ENCODE data around the gene INSYN2B.
"Not testable (repeated sequence)": the region's sequence is repeated elsewhere in the genome, so short reads cannot be mapped to it uniquely, and the experiment has no call there.

The INSYN2B gene

DNA sequence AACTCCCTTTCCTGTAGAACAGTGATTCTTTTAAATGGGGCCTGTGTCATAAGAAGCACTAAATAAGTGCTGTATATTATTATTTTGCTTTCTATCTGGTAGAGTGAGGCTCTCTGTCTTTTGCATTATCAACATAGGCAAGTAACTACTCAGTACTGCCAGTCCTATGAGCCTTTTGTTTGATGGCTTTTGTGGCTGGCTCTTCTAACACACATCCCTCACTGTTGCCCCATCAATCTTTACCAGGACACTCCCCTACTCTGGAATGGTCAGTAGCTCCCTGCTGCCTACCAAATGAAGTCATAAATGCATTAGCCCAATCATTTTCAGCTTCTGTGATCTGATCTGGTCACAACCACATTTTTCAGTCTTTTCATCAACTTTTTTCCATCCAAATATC lies 137.6 kb downstream of the INSYN2B start:
- DNase-seq: no peak

- DNase-seq: no peak
Measured at GRCh38 chr5:169840405-169840804, 139.9 kb downstream of the INSYN2B start.

DNA sequence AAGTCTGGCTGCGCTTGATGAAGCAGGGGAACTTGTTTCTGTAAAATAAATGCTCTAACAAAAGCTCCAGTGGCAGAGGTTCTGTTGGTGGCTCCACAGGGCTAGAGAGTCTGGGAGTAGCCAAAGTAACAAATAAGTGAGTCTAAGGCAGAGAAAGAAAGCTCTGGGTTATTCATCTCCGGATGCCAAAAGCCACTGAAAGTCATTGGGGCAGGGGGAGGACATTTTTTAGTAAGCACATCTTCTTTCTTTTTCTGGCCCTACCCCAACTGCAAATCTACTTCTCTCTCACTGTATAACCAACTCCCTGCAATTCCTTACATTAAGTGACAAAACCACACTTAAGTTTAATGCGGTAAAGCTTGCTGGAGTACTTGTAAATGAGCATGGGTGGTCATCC lies 141.6 kb downstream of the INSYN2B start:
- DNase-seq: no peak

- DNase-seq: no peak
Measured at GRCh38 chr5:169837686-169838085, 142.6 kb downstream of the INSYN2B start.

DNA sequence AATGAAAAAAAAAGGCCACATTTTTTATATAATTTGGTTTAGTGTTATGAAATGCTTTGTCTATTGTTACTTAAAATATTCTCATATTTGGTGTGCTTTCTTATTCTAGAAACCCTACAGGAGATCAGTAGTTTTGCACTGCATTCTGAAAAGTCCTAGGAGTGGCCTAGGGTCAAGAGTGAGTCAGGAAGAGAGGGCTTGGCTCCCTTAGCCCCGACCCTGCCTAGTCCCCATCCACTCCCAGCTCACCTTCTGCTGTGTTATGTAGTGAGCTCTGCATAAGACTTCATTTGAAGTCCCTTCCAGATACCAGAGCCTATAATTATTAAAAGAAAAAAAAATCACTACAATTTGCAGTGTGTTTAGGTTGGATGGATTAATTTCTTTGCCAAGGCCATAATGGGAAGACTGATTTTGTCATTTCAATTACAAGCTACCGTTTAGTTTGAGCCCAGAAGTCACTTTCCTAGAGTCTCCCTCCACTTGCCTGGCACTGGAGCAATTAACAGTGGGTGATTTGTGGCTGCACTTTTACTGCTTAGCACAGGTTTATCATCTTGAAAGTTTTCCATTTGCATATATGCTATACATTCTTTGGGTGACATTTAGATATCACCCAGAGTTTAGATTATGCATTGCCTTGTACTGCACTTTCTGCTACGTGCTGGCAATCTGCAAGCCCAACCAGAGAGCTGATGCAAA lies 143.3 kb downstream of the INSYN2B start:
- no peak for DNase-seq

GRCh38 chr5:169834540-169834939 lies 145.8 kb downstream of the INSYN2B start:
- DNase-seq: not testable (repeated sequence)

GRCh38 chr5:169833681-169834292 lies 146.5 kb downstream of the INSYN2B start:
- DNase-seq: not testable (repeated sequence)

- no peak for DNase-seq
Measured at GRCh38 chr5:169832845-169833244, 147.4 kb downstream of the INSYN2B start.

DNA sequence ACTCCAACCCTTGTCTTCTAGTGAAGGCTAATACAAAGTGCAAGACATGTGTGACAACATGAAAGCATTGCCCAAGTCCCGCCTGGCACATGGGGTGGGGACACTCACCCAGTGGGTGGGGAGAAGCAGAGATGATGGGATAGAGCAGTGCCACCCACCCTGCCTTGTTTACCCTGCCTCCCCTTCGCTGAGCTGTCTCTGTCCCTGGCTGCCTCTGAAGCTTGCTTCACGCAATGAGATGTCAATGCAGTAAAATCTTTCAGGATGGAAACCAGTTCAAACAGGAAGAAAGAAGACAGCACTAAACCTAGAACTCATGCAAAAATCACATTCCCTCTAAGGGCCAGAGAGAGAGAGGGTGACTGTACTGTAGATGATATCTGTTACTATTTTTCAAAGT lies 148.0 kb downstream of the INSYN2B start:
- no peak for DNase-seq

DNA sequence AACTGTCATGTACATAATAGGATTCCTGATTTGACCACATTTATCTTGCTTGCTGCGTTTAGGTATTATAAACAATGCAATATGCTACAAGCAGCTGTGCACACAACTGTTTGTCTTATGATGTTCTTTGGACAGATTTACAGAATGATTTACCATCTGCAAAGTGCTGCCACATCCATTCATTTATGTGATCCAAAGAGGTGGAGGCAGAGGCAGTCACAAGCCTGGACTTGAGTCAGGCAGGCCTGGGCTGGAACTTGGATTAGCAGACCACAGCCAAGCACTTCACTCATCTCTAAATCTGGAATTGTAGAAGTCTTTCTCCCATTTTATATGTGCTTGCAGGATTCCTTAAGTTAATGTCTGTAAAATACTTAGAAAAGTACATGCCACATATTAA lies 149.0 kb downstream of the INSYN2B start:
- DNase-seq: no peak

DNA sequence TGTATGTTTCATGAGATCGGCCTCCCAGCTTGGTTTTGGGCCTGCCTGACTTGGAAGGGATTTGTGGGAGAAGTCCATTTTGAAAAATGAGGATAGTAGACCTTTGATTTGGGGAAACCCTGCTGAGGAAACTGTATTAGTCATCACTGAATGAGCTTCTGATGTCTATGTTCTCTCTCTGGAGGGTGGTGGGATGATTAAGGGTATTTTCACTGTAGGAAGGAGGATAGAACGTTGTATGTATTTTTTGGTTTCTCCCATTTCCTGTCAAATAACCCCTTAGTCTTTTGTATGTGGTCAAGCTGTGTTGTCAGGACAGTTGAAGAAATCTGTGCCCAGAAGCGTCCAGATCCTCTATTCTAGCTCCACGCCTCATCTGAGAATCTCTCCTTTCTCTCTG lies 151.9 kb downstream of the INSYN2B start:
- no peak for DNase-seq

GRCh38 chr5:169827769-169828168 lies 152.5 kb downstream of the INSYN2B start:
- DNase-seq: no peak

DNA sequence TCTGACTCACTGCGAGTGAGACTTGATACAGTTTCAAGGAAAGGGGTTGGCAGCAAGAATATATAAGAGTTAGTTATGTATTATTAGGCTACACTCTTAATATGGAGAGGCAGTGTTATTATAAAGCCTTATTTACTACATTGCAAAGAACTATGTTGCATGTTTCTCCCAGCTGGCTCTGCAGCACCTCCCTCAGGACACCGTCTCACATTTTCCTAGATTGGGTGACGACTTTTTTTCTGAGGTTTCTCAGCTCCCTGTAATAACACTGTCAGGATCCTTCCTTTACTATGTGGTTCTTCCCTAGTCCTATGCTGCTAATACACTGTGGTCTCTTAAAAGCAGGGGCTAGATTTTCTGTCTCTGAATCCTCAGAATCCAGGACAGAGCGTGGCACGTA lies 153.7 kb downstream of the INSYN2B start:
- DNase-seq: no peak

GRCh38 chr5:169817031-169817430 lies 163.3 kb downstream of the INSYN2B start:
- no peak for DNase-seq

DNA sequence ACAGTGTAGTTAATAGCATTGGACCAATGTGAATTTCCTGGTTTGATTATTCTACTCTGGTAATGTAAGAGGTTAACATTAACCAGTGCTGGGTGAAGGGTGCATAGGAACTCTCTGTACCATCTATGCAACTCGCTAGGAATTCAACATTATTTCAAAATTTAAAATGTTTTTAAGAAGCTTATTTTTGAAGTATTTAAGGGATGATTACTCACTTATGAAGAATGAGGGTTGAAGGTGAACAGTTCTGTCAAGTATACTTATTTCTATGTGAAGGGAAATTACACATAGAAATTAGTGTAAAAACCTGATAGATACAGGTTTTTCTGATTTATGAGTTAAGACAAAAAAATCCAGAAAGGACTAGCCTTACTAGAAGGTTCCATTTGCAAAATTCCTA lies 165.8 kb downstream of the INSYN2B start:
- no peak for DNase-seq

Measured in effector CD8-positive, alpha-beta T cell (primary cell).